Activated T-cell treated with anti-CD3 and anti-CD28 coated beads for 4 hours (primary cell): ENCODE measurements around the gene CDY1B.
"Not testable (repeated sequence)": the region's sequence is repeated elsewhere in the genome, so short reads cannot be mapped to it uniquely, and the experiment has no call there.

Source experiments
- DNase-seq: peaks from one replicate; pipeline ENCODE4 v3.0.0-alpha.2; 2020

The CDY1B gene, protein sequence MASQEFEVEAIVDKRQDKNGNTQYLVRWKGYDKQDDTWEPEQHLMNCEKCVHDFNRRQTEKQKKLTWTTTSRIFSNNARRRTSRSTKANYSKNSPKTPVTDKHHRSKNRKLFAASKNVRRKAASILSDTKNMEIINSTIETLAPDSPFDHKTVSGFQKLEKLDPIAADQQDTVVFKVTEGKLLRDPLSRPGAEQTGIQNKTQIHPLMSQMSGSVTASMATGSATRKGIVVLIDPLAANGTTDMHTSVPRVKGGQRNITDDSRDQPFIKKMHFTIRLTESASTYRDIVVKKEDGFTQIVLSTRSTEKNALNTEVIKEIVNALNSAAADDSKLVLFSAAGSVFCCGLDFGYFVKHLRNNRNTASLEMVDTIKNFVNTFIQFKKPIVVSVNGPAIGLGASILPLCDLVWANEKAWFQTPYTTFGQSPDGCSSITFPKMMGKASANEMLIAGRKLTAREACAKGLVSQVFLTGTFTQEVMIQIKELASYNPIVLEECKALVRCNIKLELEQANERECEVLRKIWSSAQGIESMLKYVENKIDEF

GRCh38 chrY:24047919-24048318 is at the start of gene CDY1B:
CDY1B (minus strand) TSS chrY:24048019; CDS start chrY:24047688, 331 bp downstream.
- not testable (repeated sequence) for DNase-seq

- not testable (repeated sequence) for DNase-seq
Observed at GRCh38 chrY:24049525-24049924, 1.7 kb upstream of the CDY1B start.

DNA sequence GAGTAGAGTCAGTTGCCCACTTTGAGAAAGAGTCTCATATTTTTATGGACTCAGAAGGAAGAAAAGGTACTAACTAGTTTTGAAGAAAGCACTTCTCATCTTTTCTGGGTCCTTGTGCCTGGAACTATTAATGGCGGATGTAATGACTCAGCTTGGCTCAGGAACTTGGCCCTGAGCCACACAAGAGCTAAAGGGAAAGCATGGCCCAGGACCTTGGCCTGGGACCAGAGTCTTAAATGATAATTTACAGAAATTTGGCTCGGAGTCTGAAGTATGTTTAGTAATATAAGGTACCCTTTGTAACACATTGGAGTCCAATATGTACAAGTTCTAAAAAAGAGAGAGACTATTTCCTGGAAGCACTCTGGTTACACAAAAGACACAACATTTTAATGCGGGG is 4.6 kb downstream of the CDY1B start:
- not testable (repeated sequence) for DNase-seq

GRCh38 chrY:24039008-24039718 is 8.7 kb downstream of the CDY1B start:
- DNase-seq = not testable (repeated sequence)

GRCh38 chrY:24026212-24027103 is 21.4 kb downstream of the CDY1B start:
- DNase-seq = not testable (repeated sequence)
